G401 (cell line): Measurements from ENCODE around the gene GFI1B. TPM values are rescaled to one million over a fixed set of nuclear protein-coding genes. Genes with fewer than 3 reads are reported as not detected.
A peak's percentile ranks its signal among the peaks of the same experiment; 100 is the strongest.

Source experiments
- DNase-seq: peaks from one replicate; pipeline ENCODE4 v3.0.0-alpha.2; 2015; ENCODE audit warnings: low spot score
- in situ Hi-C: cut with HindIII; loops from 2 replicates; pipeline ENCODE4 v1.10.0; 2016; ENCODE audit warnings: low sequenced_read_pairs, mixed read lengths
- total RNA-seq: library from RNA; depleted of rRNA; stranded (reverse); fragments of >200 nt; shearing (Covaris generic); gene quantifications from 2 replicates; pipeline ENCODE4 v1.2.3, GENCODE V29; 2014

GFI1B gene
- total RNA-seq, 1 experiment from 2014 or later: 1.5 TPM

GRCh38 chr9:133004091-133004998 is 25.9 kb downstream of the GFI1B start:
- in situ Hi-C loops: no loop called here
- DNase-seq: no peak

GRCh38 chr9:133004999-133005760 is 26.7 kb downstream of the GFI1B start:
- no peak for DNase-seq
- in situ Hi-C loops: no loop called here

- in situ Hi-C loops: no loop called here
- DNase-seq: no peak
Measured at GRCh38 chr9:133005957-133006356, 27.5 kb downstream of the GFI1B start.

DNA sequence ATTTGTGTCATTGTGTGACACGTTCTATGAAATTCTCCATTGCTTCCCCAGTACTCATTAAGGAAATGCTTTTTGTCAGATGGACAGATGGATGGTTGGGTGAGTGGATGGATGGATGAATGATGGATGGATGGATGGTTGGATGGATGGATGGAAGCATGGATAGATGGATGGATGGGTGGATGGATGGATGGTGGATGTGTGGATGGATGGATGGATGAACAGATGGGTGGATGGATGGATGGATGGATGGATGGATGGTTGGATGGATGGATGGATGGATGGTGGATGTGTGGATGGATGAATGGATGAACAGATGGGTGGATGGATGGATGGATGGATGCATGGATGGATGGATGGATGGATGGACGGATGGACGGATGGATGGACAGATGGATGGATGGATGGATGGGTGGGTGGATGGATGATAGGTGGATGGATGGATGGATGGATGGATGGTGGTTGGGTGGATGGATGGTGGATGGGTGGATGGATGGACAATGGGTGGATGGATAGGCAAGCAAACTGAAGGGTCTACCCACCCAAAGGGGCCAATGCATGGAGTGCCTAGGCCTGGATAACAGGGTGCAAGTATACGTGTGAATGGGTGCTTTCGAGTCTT is 28.3 kb downstream of the GFI1B start:
- in situ Hi-C loops: no loop called here
- DNase-seq: no peak

GRCh38 chr9:133008406-133008805 is 29.9 kb downstream of the GFI1B start:
- DNase-seq: no peak
- in situ Hi-C loops: no loop called here

DNA sequence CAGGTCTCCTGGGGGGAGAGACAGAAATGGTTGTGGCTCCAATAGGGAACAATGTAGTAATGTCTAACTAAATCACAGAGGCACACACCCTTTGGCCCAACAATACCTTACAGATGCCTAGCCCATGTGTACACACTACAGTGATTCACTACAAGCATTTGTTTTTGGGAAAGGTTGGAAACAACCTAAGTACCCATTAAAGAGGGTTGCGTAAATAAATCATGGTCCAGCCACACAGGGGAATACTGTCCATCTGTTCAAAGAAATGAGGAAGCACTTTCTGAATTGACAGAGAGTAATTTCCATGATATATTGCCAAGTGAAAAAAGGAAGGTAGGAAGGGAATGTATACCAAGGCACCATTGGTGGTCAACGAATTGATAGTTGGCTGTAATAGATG is 30.3 kb downstream of the GFI1B start:
- no peak for DNase-seq
- in situ Hi-C loops: no loop called here

GRCh38 chr9:133009906-133010582 is 31.6 kb downstream of the GFI1B start:
- in situ Hi-C loops: no loop called here
- no peak for DNase-seq

- in situ Hi-C loops: no loop called here
- no peak for DNase-seq
Measured at GRCh38 chr9:133014696-133015095, 36.2 kb downstream of the GFI1B start.

DNA sequence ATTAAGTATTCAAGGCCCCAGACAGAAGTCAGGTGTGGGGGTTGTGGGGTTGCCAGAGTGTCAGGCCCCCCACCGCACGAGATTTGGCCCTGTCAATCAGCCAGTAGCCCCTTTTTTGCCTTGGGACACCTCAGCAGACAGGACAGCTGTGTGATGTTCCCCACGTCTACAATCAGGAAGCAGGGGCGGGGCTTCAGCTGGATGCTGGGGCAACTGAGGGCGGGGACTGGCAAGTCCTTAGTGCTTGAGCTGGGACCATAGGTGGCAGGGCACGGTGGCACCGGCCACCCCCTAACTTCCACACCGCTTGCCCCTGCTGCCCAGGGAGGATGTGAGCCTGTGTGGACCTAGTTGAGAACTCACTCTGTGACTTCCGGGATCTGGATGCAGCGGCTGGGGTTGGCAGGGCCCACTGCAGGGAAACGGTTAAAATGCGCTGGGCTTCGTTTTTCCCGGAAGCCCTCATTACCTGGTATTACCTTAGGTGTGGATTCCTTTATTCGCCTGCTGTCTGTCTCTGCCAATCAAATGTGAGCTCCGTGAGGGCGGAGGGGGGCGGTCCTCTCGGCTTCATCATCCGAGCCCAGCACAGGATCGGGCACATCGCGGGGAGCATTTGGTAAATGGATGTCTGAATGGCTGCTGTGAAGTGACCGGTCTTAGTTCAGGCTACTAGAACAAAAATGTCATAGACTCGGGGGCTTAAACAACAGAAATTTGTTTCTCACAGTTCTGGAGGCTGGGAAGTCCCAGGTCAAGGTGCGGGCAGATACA is 44.8 kb downstream of the GFI1B start:
- DNase-seq: no peak
- in situ Hi-C loops: no loop called here

DNA sequence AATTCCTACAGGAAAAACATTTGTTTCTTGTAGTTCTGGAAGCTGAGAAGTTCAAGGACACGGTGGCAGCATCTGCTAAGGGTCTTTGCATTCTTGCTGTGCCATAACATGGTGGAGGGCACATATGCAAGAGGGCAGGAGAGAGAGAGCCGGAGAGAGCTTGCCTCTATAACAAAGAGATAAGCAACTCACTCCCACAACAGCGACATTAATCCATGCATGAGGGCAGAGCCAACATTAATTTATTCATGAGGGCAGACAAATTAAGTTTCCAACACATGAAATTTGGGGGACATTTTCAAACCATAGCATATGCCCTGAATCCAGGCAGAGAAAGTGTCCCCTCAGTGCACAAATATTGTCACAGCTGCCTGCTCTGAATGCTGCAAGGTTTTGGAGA is 47.9 kb downstream of the GFI1B start:
- in situ Hi-C loops: no loop called here
- DNase-seq: no peak

DNA sequence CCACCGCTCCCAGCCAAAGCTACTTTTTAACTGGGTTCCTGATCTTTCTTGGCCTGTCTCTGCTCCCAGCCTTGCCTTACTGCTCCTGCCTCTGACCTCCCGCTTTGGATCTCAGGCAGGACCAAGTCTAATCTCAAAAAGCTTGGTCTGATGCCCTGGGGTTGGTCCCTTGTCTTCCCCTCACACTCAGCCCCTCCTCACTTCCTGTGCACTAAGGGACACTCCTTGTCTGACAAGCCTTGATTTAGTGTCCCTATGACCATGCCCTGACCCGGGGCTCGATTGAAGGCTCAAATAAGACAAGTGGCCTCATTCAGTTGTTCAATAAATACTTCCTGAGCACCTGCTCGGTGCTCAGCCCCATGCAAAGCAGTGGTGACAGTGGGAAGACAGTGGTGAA is 48.6 kb downstream of the GFI1B start:
- DNase-seq: no peak
- in situ Hi-C loops: no loop called here

GRCh38 chr9:133028221-133028620 is 49.7 kb downstream of the GFI1B start:
- in situ Hi-C loops: no loop called here
- DNase-seq: no peak

- in situ Hi-C loops: no loop called here
- no peak for DNase-seq
Measured at GRCh38 chr9:133029994-133030316, 51.5 kb downstream of the GFI1B start.

- DNase-seq: peak; percentile 99
- in situ Hi-C loops: no loop called here
Measured at GRCh38 chr9:133030317-133031129, 52.0 kb downstream of the GFI1B start, which contains the start of gene GTF3C5. TSS of gene GTF3C5 (plus strand) at chr9:133030997. CDS start at chr9:133031012, 15 bp downstream.

GRCh38 chr9:133031130-133031422 is 52.6 kb downstream of the GFI1B start:
- no peak for DNase-seq
- in situ Hi-C loops: no loop called here

DNA sequence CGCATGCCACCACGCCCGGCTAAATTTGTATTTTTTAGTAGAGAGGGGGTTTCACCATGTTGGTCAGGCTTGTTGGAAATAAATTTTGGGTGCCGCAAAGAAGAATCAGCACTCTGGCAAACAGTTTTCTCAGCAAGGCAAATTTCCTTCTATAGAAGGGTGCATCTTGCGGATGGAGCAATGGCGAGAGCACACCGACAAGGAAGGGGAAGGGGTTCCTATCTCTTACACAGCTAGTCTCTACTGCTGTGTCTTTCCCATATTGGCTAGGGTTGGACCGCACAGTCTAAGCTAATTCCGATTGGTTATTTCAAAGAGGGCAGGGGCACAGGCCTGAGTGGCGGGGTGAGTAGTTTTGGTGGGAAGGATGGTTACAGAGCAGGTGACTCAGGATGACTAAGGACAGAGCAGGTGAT is 53.0 kb downstream of the GFI1B start:
- in situ Hi-C loops: no loop called here
- no peak for DNase-seq

GRCh38 chr9:133032171-133032570 is 53.7 kb downstream of the GFI1B start:
- DNase-seq: no peak
- in situ Hi-C loops: no loop called here

DNA sequence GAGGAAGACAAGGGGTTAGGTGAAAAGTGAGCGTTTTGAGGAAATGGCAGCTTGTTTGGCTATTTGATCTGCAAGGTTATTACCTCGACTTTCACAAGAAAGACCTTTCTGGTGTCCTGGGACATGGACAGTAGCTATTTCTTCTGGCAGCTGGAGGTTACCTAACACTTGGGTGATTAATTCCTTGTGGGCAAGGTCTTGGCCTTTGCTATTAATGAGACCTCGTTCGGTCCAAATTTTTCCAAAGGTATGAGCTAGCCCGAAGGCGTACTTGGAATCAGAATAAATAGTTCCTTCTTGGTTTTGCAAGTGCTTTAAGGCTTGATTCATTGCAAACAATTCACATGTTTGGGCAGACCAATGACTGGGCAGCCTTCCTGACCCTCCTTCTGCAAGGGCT is 57.2 kb downstream of the GFI1B start:
- DNase-seq: no peak
- in situ Hi-C loops: no loop called here
